GM12864 (cell line): ENCODE results near the gene HOXA10.

Experiments
- DNase-seq: peaks from one replicate; pipeline ENCODE4 v3.0.0-alpha.2; 2011; ENCODE audit warnings: low read depth
- H3K4me3 ChIP-seq: 2 replicates; pipeline ENCODE4 v1.5.1; 2011; ENCODE audit warnings: mild to moderate bottlenecking, low read depth, low read length, control low read depth
- CTCF ChIP-seq: IDR thresholded peaks from 2 replicates; pipeline ENCODE4 v1.5.1; 2011; ENCODE audit warnings: low read depth, mild to moderate bottlenecking, moderate library complexity, low read length, control low read depth, inconsistent platforms; ENCODE audit errors: missing control alignments

HOXA10 gene

GRCh38 chr7:27209933-27210440, 35.9 kb upstream of the HOXA10 start:
- DNase-seq = no peak
- H3K4me3 ChIP-seq = no peak overlapping the region
- TF ChIP-seq CTCF = no peak

GRCh38 chr7:27208998-27209397, 34.9 kb upstream of the HOXA10 start:
- no peak for TF ChIP-seq CTCF
- no peak for DNase-seq
- H3K4me3 ChIP-seq = no peak overlapping the region

GRCh38 chr7:27207348-27207985, 33.3 kb upstream of the HOXA10 start:
- no peak for DNase-seq
- H3K4me3 ChIP-seq = no peak overlapping the region
- no peak for TF ChIP-seq CTCF

GRCh38 chr7:27205325-27206280, 31.5 kb upstream of the HOXA10 start:
- H3K4me3 ChIP-seq = no peak overlapping the region
- TF ChIP-seq CTCF = no peak

GRCh38 chr7:27204851-27205322, 30.8 kb upstream of the HOXA10 start:
- DNase-seq = no peak
- no peak for TF ChIP-seq CTCF
- H3K4me3 ChIP-seq = no peak overlapping the region

More at GRCh38 chr7:27205325-27206280, 31.5 kb upstream of the HOXA10 start:
- DNase-seq = no peak

- TF ChIP-seq CTCF = no peak
- H3K4me3 ChIP-seq = no peak overlapping the region
- DNase-seq = no peak
Measured at GRCh38 chr7:27203964-27204594, 30.0 kb upstream of the HOXA10 start.
